GM19193 (cell line): ENCODE results near the gene SCP2.

Experiments used
- POLR2A ChIP-seq: IDR thresholded peaks from 4 replicates; pipeline ENCODE4 v1.6.1; 2011; ENCODE audit not compliant: insufficient read depth, insufficient read length; ENCODE audit errors: extremely low read depth

Gene SCP2

DNA sequence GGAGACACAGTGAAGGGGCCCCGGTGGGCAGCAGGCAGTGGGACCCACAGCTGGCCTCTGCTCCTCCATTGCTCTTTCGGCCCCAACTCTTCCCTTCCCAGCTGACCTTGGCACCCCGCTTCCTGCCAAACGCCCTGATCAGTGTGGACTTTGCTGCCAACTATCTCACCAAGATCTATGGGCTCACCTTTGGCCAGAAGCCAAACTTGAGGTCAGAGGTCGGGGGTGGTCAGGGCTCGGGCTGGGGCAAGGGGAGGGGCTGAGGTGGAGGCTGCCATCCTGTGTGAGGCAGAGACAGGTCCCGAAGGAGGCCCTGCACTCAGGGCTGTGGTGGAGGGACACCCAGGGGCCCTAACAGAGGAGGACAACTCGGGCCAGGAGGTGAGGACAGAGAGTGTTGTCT, 148.7 kb downstream of the SCP2 start:
- no peak for TF ChIP-seq POLR2A

DNA sequence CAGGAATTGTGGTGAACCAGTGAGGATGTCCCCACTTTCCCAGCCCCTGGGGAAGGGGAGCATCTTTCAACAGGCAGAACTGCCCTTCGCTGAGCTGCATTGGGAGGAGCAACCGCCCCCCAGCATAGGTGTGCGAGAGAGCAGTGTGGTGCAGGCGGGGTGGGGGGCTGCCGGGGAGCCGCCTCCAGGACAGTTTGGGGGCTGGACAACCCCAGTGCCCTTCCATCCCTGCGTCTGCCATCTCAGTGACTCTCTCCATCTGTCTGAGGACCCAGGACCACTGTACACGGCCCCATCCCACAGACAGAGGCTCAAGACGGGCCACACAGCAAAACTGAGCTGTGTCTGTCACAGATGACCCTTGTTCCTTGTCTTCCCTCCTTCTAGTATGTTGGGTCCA, 149.1 kb downstream of the SCP2 start:
- TF ChIP-seq POLR2A: no peak

DNA sequence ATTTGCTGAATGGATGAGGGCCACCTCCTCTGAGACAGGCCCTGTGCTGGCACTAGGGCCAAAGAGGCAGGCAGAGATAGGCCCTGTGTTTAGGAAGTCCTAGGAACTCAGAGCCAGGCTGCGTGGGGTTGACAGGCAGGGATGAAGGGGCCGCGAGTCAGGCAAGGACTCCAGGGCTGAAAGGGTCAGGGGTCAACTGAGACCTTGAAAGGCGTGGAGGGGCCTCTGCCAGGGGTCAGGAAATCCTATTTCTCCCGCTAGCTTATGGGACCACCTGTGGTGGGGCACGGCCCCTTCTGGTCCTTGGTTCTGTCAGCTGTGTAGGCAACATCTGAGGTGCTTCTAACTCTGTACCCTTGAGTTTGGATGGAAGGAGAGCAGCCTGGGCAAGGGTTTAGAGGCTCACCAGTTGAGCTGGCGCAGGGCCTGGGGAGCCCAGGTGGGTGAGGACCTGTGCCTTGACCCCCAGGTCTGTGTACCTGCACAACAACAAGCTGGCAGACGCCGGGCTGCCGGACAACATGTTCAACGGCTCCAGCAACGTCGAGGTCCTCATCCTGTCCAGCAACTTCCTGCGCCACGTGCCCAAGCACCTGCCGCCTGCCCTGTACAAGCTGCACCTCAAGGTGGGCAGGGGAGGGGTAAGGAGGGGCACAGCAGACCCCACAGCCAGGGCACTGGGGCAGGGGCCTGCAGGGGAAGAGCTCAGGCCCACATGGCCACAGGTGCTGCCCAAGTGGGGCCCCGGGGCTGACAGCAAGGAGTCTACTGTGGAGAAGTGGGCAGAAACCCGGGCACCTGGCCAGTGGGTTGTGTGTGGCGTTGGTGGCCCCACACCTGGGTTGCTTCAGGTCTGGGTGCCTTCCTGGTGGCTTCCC, 149.9 kb downstream of the SCP2 start:
- no peak for TF ChIP-seq POLR2A

DNA sequence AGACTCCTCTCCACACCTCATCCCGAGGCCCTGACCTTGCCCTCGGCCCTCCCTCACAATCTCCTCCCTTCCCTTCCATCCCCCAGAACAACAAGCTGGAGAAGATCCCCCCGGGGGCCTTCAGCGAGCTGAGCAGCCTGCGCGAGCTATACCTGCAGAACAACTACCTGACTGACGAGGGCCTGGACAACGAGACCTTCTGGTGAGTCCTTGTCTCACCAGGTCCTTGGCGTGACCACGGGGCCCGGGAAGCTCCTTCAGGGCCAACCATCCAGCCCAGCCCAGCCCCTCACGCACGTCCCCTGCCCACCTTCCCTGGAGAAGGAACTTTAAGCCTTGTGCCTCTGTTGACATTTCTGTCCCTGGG, 150.5 kb downstream of the SCP2 start:
- TF ChIP-seq POLR2A: no peak

DNA sequence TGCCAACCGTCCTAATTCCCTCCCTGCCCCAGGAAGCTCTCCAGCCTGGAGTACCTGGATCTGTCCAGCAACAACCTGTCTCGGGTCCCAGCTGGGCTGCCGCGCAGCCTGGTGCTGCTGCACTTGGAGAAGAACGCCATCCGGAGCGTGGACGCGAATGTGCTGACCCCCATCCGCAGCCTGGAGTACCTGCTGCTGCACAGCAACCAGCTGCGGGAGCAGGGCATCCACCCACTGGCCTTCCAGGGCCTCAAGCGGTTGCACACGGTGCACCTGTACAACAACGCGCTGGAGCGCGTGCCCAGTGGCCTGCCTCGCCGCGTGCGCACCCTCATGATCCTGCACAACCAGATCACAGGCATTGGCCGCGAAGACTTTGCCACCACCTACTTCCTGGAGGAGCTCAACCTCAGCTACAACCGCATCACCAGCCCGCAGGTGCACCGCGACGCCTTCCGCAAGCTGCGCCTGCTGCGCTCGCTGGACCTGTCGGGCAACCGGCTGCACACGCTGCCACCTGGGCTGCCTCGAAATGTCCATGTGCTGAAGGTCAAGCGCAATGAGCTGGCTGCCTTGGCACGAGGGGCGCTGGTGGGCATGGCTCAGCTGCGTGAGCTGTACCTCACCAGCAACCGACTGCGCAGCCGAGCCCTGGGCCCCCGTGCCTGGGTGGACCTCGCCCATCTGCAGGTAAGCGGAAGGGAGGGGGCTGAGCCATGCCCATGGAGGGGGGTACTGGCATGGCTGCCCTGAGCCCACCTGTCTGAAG, 151.4 kb downstream of the SCP2 start:
- TF ChIP-seq POLR2A: no peak

DNA sequence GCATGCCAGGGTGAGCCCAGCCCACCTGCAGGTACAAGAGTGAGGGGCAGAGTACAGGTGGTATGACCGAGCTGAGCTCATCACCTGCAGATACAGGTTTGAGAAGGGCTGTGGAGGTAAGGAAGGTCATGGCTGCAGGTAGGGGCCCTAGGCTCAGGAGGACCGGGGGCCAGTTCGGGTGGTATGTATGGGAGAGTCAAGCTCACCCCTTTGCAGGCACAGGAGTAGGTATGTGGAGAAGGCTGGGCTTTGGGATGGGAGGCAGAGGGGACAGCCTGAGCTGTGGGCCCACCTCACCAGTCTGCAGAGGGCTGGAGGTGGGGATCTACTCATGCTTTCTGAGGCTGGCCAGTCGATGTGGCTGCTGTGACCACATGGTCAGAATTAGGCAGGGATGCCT, 152.2 kb downstream of the SCP2 start:
- no peak for TF ChIP-seq POLR2A

DNA sequence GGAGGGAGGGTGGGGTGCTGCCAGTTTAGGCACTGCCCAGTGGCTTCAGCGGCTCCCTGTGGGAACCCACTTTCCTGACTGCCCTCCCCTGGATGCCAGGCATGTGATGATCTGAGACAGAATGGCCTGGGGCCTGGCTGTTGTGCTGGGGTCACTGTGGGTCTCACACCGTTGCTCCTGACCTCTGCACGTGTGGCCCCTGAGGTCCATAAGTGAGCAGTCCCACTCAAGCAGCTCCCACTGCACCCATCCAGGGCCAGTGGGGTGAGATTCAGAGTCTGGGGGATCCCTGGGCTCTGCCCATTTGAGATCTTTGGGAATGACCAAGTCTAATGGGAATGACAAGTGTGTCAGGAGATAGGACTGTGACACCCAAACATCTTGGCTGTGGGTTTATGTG, 153.0 kb downstream of the SCP2 start:
- no peak for TF ChIP-seq POLR2A

DNA sequence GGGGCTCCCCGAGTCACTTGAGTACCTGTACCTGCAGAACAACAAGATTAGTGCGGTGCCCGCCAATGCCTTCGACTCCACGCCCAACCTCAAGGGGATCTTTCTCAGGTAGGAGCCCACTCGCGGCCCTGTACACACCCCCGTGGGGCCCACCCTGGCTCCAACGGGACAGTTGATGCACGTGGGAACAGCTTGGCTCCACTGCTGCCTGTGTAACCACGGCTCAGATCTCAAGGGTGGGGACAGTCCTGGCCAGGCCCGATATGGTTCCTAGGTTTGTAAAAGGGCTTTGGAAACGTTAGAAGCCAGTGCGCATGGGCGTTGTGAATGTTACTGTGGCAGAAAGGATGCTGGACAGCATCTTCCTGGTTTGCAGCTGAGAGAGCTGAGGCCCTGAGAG, 153.7 kb downstream of the SCP2 start:
- no peak for TF ChIP-seq POLR2A

DNA sequence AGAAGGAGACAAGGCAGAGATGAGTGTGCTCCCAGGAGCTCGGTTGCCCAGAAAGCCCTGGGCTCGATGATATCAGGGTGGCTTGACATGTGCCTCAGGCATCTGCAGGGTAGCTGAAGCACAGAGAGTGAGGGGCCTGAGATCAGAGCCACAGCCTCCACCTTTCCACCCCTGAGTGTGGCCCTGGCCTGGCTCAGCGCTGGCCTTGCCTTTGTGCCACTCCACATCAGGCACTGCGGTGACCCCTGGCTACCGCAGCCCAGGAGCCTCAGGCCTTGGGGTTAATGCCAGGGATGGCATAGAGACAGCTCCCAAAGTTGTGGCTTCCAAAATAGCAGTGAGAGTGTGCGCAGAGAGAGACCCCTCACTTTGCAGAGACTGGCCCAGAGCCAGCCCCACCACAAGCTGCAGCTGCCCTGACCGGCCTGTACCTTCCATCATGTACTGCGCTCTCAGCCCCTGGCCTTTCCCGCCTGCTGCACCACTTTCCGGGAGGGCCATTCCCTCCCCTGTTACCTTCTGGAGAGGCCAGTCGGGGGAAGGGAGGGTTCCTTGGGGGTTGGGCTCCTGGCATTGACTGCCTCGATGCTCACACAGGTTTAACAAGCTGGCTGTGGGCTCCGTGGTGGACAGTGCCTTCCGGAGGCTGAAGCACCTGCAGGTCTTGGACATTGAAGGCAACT, 154.4 kb downstream of the SCP2 start:
- no peak for TF ChIP-seq POLR2A

DNA sequence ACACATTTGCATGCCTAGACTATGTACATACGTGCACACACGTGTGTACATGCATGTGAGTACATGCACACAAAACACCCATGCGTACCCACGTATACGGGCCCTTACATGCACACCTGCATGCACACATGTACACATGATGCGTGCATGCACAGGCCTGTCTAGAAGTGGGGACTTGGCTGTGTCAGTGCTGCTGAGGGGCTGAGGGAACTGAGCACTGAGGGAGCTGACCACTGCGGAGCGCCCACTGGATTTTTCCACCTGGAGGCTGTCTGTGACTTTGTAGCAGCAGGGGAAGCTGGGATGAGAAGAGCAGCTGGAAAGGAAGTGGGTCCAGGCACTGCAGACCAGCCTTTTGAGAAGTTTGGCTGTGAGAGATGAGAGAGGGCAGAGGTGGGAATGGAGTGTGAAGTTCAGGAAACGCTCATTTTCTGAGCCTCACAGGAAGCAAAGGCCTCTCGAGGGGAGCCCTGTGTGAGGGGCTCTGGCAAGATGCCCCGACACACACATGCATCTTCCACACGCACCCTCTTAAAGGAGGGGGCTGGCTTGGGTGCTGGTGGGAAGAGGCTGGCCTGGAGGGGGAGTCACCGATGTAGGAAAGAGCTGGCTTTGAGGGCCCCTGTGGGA, 155.9 kb downstream of the SCP2 start:
- TF ChIP-seq POLR2A: no peak

DNA sequence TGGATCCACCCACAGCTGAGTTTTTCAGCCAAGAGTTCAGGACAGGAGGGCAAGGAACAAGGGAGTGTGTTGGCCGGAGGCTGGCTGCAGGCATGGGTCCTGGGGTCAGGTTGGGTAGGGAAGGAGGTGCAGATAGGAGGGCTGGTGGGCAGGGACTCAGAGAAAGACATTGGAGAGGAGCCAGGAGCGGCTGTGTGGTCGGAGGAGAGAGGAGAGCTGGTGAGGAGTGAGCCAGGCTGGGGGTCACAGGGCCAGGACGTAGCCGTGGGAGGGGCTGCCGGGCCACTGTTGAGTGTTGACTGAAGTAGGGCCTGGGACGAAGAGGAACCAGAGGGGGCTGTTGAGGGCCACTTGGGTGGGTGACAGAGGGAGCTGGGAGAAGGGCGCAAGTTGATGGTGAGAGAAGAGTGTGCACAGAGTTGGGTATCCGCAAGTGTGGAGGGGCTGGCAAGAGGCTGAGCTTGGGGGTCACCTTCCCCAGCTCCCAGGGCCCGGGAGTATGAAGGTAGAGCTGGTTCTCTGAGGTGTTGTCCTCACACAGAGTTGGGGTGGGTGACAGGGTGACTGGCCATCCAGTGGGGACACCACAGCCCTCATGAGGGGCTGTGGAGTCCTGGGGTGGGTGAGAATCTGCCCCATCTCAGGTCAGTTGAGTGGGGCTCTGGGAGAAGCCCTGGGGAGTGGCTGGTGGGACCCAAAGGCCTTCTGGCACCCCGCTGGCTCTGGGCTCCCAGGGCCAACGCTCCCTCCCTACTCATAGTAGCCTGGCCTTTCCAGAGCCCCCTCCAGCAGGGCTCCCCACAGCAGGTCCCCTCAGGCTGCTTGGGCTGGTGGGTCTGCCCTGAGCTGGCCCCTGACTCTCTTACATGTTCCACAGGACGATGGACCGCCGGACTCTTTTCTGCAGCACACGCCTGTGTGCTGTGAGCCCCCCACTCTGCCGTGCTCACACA, 156.8 kb downstream of the SCP2 start:
- TF ChIP-seq POLR2A: no peak

DNA sequence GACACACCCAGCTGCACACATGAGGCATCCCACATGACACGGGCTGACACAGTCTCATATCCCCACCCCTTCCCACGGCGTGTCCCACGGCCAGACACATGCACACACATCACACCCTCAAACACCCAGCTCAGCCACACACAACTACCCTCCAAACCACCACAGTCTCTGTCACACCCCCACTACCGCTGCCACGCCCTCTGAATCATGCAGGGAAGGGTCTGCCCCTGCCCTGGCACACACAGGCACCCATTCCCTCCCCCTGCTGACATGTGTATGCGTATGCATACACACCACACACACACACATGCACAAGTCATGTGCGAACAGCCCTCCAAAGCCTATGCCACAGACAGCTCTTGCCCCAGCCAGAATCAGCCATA, 157.5 kb downstream of the SCP2 start:
- TF ChIP-seq POLR2A: no peak

DNA sequence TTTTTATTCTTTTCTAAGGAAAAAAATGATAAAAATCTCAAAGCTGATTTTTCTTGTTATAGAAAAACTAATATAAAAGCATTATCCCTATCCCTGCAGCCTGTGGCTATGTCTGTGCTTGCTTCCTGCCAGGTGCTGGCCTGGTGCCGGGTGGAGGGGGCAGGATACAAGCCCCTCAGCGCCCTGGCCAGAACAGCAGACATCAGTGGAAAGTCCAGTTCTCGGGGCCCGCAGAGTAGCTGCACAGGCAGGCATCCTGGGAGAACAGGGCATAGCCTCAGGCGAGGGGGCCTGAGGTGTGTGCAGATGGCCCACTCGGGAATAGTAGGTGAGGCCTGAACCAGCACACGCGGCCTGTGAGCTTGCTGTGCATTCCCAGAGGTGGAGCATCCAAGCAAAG, 158.3 kb downstream of the SCP2 start:
- TF ChIP-seq POLR2A: no peak

DNA sequence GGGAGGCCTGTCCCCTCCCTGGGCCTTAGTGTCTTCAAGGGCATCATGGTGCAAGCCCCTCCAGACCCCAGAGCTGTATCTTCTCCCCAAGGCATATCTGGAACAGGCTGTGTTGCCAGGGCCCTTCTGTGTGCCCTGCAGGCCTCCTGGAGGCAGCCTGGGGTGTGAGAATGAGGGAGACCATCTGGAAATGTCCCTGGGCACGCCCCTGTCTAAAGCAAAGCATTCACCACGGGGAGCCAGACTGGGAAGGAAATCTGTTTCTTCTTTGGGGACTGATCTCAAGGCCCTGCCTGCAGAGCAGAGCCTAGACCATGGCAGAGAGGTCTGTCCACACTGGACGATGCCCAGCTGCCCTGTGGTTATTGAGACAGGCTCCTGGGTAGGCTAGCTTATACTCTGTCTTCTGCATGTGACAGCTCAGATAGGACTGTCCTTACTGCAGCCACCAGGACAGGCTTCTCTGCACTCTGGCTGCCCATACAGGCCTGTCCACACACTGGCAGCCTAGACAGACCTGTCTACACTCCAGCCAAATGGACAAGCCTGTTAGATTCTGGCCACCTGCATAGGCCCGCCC, 159.5 kb downstream of the SCP2 start:
- no peak for TF ChIP-seq POLR2A
